KMS-11 (cell line): ENCODE results near the gene GNL1.
A peak's percentile ranks its signal among the peaks of the same experiment; 100 is the strongest.
"Not testable (repeated sequence)": the region's sequence is repeated elsewhere in the genome, so short reads cannot be mapped to it uniquely, and the experiment has no call there.

Source experiments
- H2AFZ ChIP-seq: fragments of 200-600 bp; sonication (generic); 2 replicates; pipeline ENCODE4 v1.6.1; 2016; ENCODE audit warnings: antibody characterized with exemption, mixed run types, low read depth
- H3K27ac ChIP-seq: fragments of 200-600 bp; sonication (generic); 2 replicates; pipeline ENCODE4 v1.6.1; 2016; ENCODE audit warnings: mild to moderate bottlenecking, mixed run types
- H3K27me3 ChIP-seq: fragments of 200-600 bp; sonication (generic); 2 replicates; pipeline ENCODE4 v1.6.1; 2017; ENCODE audit warnings: mild to moderate bottlenecking, low read depth, mixed run types, moderate library complexity; ENCODE audit not compliant: insufficient read depth
- H3K36me3 ChIP-seq: fragments of 200-600 bp; sonication (generic); 2 replicates; pipeline ENCODE4 v1.6.1; 2017; ENCODE audit warnings: mild to moderate bottlenecking, mixed run types; ENCODE audit not compliant: insufficient read depth
- H3K4me1 ChIP-seq: fragments of 200-600 bp; sonication (generic); 2 replicates; pipeline ENCODE4 v1.6.1; 2016; ENCODE audit warnings: mild to moderate bottlenecking, low read depth, mixed run types; ENCODE audit not compliant: poor library complexity, severe bottlenecking
- H3K4me2 ChIP-seq: fragments of 200-600 bp; sonication (generic); 2 replicates; pipeline ENCODE4 v1.7.0; 2016; ENCODE audit warnings: mild to moderate bottlenecking, mixed run types
- H3K4me3 ChIP-seq: fragments of 200-600 bp; sonication (generic); IDR thresholded peaks from 2 replicates; pipeline ENCODE4 v1.6.1; 2017; ENCODE audit warnings: low read depth, low read length, mixed read lengths; ENCODE audit not compliant: insufficient read depth
- H3K79me2 ChIP-seq: fragments of 200-600 bp; sonication (generic); 2 replicates; pipeline ENCODE4 v1.6.1; 2016; ENCODE audit warnings: low read depth, mixed run types; ENCODE audit not compliant: insufficient read depth
- H3K9ac ChIP-seq: fragments of 200-600 bp; sonication (generic); 2 replicates; pipeline ENCODE4 v1.6.1; 2016; ENCODE audit warnings: mild to moderate bottlenecking, mixed run types
- H4K20me1 ChIP-seq: fragments of 200-600 bp; sonication (generic); 2 replicates; pipeline ENCODE4 v1.6.1; 2016; ENCODE audit warnings: mild to moderate bottlenecking, mixed run types; ENCODE audit not compliant: insufficient read depth
- CTCF ChIP-seq: fragments of 200-600 bp; sonication (generic); conservative IDR thresholded peaks from 2 replicates; pipeline ENCODE4 v1.6.1; 2017; ENCODE audit warnings: low read depth, mild to moderate bottlenecking, antibody characterized with exemption, low read length, moderate library complexity, mixed read lengths

GNL1 gene

DNA sequence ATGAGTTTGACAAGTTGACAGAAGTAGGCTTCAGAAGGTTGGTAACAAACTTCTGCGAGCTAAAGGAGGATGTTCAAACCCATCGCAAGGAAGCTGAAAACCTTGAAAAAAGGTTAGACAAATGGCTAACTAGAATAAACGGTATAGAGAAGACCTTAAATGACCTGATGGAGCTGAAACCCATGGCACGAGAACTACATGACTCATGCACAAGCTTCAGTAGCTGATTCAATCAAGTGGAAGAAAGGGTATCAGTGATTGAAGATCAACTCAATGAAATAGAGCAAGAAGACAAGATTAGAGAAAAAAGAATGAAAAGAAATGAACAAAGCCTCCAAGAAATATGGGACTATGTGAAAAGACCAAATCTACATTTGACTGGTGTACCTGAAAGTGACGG lies 34.3 kb downstream of the GNL1 start:
- not testable (repeated sequence) for H3K4me2 ChIP-seq, H3K27ac ChIP-seq, H3K79me2 ChIP-seq

DNA sequence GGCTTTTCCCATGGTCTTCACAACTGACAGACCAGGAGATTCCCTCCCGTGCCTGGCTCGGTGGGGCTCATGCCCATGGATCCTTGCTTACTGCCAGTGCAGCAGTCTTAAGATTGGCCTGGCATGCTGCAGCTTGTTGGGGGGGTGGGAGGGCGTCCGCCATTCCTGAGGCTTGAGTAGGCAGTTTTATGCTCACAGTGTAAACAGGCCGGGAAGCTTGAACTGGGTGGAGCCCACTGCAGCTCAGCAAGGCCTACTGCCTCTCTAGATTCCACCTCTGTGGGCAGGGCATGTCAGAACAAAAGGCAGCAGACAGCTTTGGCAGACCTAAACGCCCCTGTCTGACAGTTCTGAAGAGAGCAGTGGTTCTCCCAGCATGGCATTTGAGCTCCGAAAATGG lies 35.2 kb downstream of the GNL1 start:
- H3K79me2 ChIP-seq, H3K9ac ChIP-seq, H3K4me2 ChIP-seq, H4K20me1 ChIP-seq, H3K36me3 ChIP-seq, H3K27me3 ChIP-seq, H3K4me3 ChIP-seq, H3K27ac ChIP-seq, H3K4me1 ChIP-seq, H2AFZ ChIP-seq: not testable (repeated sequence)

More for the DNA sequence above, 34.3 kb downstream of the GNL1 start:
- H3K27me3 ChIP-seq, H3K4me3 ChIP-seq, H3K9ac ChIP-seq, H3K36me3 ChIP-seq, H4K20me1 ChIP-seq, H2AFZ ChIP-seq, H3K4me1 ChIP-seq: not testable (repeated sequence)

- no peak overlapping the region for H3K27ac ChIP-seq
- H3K4me2 ChIP-seq: no peak overlapping the region
Observed at GRCh38 chr6:30520522-30520921, 35.8 kb downstream of the GNL1 start.

GRCh38 chr6:30518505-30519145 lies 37.7 kb downstream of the GNL1 start:
- H3K27ac ChIP-seq, H3K27me3 ChIP-seq, H3K36me3 ChIP-seq, H3K4me2 ChIP-seq, H4K20me1 ChIP-seq, H3K9ac ChIP-seq, H3K79me2 ChIP-seq, H3K4me3 ChIP-seq, H3K4me1 ChIP-seq, H2AFZ ChIP-seq: not testable (repeated sequence)

More at GRCh38 chr6:30520522-30520921, 35.8 kb downstream of the GNL1 start:
- Histone ChIP-seq H3K36me3 (no peaks in the 10 kb centered on the region), H3K27me3 (no peaks in the 10 kb centered on the region; the same call in 1 of the 2 replicates), H3K79me2 (no peaks in the 10 kb centered on the region), H3K9ac (no peak overlapping the region), H3K4me3 (no peak overlapping the region), H3K4me1 (peaks cover 3% of the 10 kb centered on the region), H2AFZ (no peak overlapping the region), H4K20me1 (no peaks in the 10 kb centered on the region)
- no peak for TF ChIP-seq CTCF

GRCh38 chr6:30517767-30518504 lies 38.4 kb downstream of the GNL1 start:
- H4K20me1 ChIP-seq, H3K79me2 ChIP-seq, H3K36me3 ChIP-seq, H3K9ac ChIP-seq, H3K4me1 ChIP-seq, H3K27ac ChIP-seq, H3K4me3 ChIP-seq, H3K27me3 ChIP-seq, H2AFZ ChIP-seq, H3K4me2 ChIP-seq: not testable (repeated sequence)

- H3K36me3 ChIP-seq, H3K79me2 ChIP-seq, H4K20me1 ChIP-seq, H3K4me1 ChIP-seq, H3K4me3 ChIP-seq, H3K27me3 ChIP-seq: not testable (repeated sequence)
- Histone ChIP-seq H3K27ac (peak overlapping the region; percentile 48; the same call in 1 of the 2 replicates), H3K9ac (peak overlapping the region; percentile 44; the same call in 1 of the 2 replicates), H2AFZ (peak overlapping the region; percentile 84), H3K4me2 (peak overlapping the region; percentile 55; the same call in 1 of the 2 replicates)
Observed at GRCh38 chr6:30516754-30517076, 39.6 kb downstream of the GNL1 start.
